CD4-positive, CD25-positive, alpha-beta regulatory T cell (primary cell): Measurements from ENCODE around the gene DGKQ. TPM values are rescaled to one million over a fixed set of nuclear protein-coding genes. Genes with fewer than 3 reads are reported as not detected.

Experiments
- ATAC-seq, 2 donors: fragments of 150-1000 bp; cut with Tn5 transposase; one replicate each; pipeline ENCODE4 v1.10.0; 2021; ENCODE audit warnings: low read depth in 2 of 2, moderate number of reproducible peaks in 2 of 2, moderate library complexity in 1 of 2
- DNase-seq, 3 donors: peaks; one replicate each; pipeline versions ENCODE4 v3.0.0 to v3.0.0-alpha.2; 2012 to 2022; ENCODE audit warnings: mixed read lengths in 1 of 3
- H3K27ac ChIP-seq: one replicate; pipeline ENCODE4 v1.7.0; 2013; ENCODE audit warnings: mild to moderate bottlenecking, low read length; ENCODE audit not compliant: insufficient read depth, poor library complexity, severe bottlenecking
- H3K27me3 ChIP-seq: one replicate; pipeline ENCODE4 v1.7.0; 2013; ENCODE audit warnings: low read length; ENCODE audit not compliant: control insufficient read depth, insufficient read depth
- H3K36me3 ChIP-seq: one replicate; pipeline ENCODE4 v1.7.0; 2013; ENCODE audit warnings: mild to moderate bottlenecking, low read length, moderate library complexity; ENCODE audit not compliant: control insufficient read depth, insufficient read depth
- H3K4me1 ChIP-seq: 2 replicates; pipeline ENCODE4 v1.7.0; 2013; ENCODE audit warnings: mild to moderate bottlenecking, low read length; ENCODE audit not compliant: insufficient read depth, control insufficient read depth, poor library complexity, severe bottlenecking
- H3K4me3 ChIP-seq: one replicate; pipeline ENCODE4 v1.7.0; 2013; ENCODE audit warnings: low read depth, mild to moderate bottlenecking, low read length, moderate library complexity
- H3K9me3 ChIP-seq, 2 experiments: 1 replicate in 1 of 2; 2 replicates in 1 of 2; pipeline ENCODE4 v1.7.0; 2013; ENCODE audit warnings: low read length in 2 of 2, mild to moderate bottlenecking in 1 of 2, moderate library complexity in 1 of 2; ENCODE audit not compliant: control insufficient read depth in 2 of 2
- H3K27ac Mint-ChIP-seq, 3 donors: one replicate each; pipeline ENCODE4 v1.8.0; 2020 to 2022; ENCODE audit warnings: mild to moderate bottlenecking in 3 of 3, mixed read lengths in 3 of 3, moderate library complexity in 2 of 3
- H3K27me3 Mint-ChIP-seq: one replicate; pipeline ENCODE4 v1.8.0; 2022; ENCODE audit warnings: mild to moderate bottlenecking, mixed read lengths
- H3K36me3 Mint-ChIP-seq: one replicate; pipeline ENCODE4 v1.8.0; 2020; ENCODE audit warnings: mixed read lengths
- H3K4me1 Mint-ChIP-seq, 4 donors: one replicate each; pipeline ENCODE4 v1.8.0; 2020 to 2022; ENCODE audit warnings: mixed read lengths in 4 of 4, mild to moderate bottlenecking in 1 of 4
- H3K4me3 Mint-ChIP-seq, 4 donors: one replicate each; pipeline ENCODE4 v1.8.0; 2020 to 2022; ENCODE audit warnings: mild to moderate bottlenecking in 4 of 4, mixed read lengths in 4 of 4, moderate library complexity in 3 of 4
- H3K9me3 Mint-ChIP-seq, 7 donors: one replicate each; pipeline ENCODE4 v1.8.0; 2020 to 2022; ENCODE audit warnings: mixed read lengths in 7 of 7, mild to moderate bottlenecking in 3 of 7, moderate library complexity in 2 of 7
- polyA plus RNA-seq, 4 donors: library from polyadenylated mRNA; unstranded; fragments of 300-500 nt; fragmentation: Illumina TruSeq; gene quantifications; one replicate each; pipeline ENCODE4 v1.2.3, GENCODE V29; 2021
- total RNA-seq: library from RNA; stranded (reverse); gene quantifications from one replicate; pipeline ENCODE4 v1.2.3, GENCODE V29; 2022

The DGKQ gene
- total and polyA plus RNA-seq, 5 donors from 2014 or later = 2.4 to 22.5 (median 3.6) TPM

DNA sequence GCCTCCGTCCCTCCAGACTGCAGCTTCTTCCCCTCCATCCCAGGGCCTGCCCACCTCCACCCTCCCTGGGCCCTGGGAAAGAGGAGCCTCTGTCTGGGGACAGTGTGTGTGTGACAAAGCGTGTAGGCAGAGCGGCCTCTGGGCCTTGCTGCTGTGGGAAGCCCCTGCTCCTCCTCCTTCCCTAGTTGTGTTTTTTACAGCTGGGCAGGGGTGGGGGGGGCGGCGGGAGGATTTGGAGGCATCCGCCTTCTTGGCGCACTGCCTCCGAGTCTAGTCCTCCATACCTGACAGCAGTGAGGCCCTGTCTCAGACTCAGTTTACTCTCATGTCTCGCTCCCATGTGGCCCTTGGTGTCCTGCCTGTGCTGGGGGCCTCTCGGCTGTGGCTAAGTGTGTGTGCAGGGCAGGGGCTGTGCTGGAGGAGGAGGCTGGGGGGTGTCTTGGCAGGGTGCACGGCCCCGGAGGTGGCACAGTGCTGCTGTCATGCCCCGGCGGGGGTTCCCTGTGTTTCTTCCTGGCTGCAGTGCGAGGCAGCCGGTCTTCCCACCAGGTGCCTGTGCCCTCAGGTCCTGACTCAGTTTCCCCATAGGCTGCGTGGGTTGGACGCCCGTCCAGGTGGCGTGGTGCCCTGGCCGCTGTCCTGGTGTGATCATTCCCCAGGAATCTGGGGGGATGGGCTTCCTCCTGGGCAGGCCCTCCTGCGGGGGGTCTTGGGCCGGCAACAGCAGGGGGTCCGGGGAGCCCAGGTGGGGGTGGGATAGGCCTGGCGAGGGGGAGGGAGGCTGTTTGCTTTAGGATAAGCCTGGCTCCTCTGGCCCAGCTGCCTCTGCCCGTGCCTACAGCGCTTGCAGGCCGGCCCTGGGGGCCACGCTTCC lies 45.0 kb upstream of the DGKQ start:
- Histone ChIP-seq H3K36me3 (no peaks in the 10 kb centered on the region), H3K4me1 (peaks cover 3% of the 10 kb centered on the region), H3K27me3 (no peaks in the 10 kb centered on the region), H3K4me3 (no peak overlapping the region), H3K27ac (no peak overlapping the region), H3K9me3 (no peaks in the 10 kb centered on the region)
- Mint-ChIP-seq H3K27ac (no peak overlapping the region), H3K36me3 (no peaks in the 10 kb centered on the region), H3K9me3 (no peaks in the 10 kb centered on the region), H3K27me3 (no peaks in the 10 kb centered on the region), H3K4me3 (no peak overlapping the region), H3K4me1 (peaks cover 0 to 6% (median 3%) of the 10 kb centered on the region in 4 donors)
- no peak for DNase-seq
- ATAC-seq = no peak

DNA sequence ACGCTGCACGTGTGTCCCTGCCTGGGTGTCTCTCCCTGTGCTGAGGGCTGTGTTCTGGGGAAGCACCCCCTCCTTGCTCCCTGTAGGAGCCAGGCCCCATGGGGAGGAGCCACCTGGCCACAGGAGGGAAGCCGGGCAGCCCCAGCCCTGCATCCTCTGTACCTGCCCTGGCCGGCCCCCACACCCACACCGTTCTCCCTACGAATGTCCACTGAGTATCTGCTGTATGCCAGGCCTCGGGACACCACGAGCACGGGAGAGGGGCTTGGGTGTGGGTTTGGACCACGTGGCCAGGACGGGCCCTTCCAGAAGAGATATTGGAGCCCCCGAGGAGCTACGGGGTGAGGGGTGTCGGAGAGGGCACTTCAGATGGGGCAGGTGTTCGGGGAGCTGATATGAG lies 44.3 kb upstream of the DGKQ start:
- no peaks in the 10 kb centered on the region for H3K27me3 Mint-ChIP-seq

DNA sequence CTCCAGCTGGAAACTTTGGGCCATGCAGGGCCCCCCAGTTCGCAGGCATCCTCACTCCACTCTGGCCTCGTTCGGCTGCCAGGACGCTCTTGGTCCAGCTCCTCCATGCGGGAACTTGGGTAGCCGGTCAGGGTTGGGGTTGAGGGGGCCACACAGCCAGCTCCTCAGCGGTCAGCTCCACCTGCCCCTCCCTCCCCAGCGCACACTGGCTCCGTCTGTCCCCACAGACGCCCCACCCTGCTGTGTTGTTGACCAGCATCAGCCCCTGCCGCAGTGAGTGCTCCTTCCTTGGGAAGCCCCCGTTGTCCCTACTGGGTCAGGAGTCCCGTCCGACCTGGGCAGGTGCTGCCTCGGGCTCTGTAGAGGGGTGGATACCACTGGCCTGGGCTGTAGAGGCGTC lies 43.8 kb upstream of the DGKQ start:
- no peaks in the 10 kb centered on the region for H3K9me3 ChIP-seq
- Mint-ChIP-seq H3K27me3 (no peaks in the 10 kb centered on the region), H3K36me3 (no peaks in the 10 kb centered on the region), H3K9me3 (no peaks in the 10 kb centered on the region), H3K27ac (no peak overlapping the region), H3K4me1 (peaks cover 0 to 6% (median 3%) of the 10 kb centered on the region in 4 donors), H3K4me3 (no peak overlapping the region)
- H3K27me3 ChIP-seq = no peaks in the 10 kb centered on the region
- H3K4me1 ChIP-seq = peaks cover 10% of the 10 kb centered on the region
- H3K36me3 ChIP-seq = no peaks in the 10 kb centered on the region
- H3K4me3 ChIP-seq = no peak overlapping the region
- DNase-seq (no peak), ATAC-seq (no peak)
- H3K27ac ChIP-seq = no peak overlapping the region

More for the DNA sequence above, 44.3 kb upstream of the DGKQ start:
- Histone ChIP-seq H3K4me3 (no peak overlapping the region), H3K27ac (no peak overlapping the region), H3K9me3 (no peaks in the 10 kb centered on the region), H3K36me3 (no peaks in the 10 kb centered on the region), H3K4me1 (peaks cover 5% of the 10 kb centered on the region), H3K27me3 (no peaks in the 10 kb centered on the region)
- ATAC-seq (no peak), DNase-seq (no peak)
- Mint-ChIP-seq H3K4me3 (no peak overlapping the region), H3K4me1 (peaks cover 0 to 6% (median 3%) of the 10 kb centered on the region in 4 donors), H3K36me3 (no peaks in the 10 kb centered on the region), H3K27ac (no peak overlapping the region), H3K9me3 (no peaks in the 10 kb centered on the region)

DNA sequence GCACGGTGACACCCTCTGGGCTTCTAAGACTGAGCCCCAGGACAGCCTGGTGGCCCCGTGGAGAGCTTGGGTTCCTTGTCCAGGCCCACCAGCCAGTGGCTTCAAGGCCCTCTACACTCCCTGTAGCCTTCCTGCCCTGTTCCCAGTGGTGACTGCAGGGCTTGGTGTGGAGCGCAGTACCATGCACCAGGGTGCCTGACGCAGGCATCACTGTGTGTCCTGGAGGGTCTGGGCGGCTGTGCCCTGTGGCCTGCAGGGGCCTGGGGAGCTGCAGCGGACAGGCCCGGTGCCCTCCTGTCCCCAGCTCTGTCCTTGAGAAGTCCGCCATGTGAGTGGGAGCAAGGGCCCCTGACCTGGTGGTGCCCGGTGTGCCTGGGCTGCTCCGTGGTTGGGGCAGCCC lies 42.4 kb upstream of the DGKQ start:
- Histone ChIP-seq H3K27me3 (no peaks in the 10 kb centered on the region), H3K9me3 (no peaks in the 10 kb centered on the region), H3K27ac (no peak overlapping the region), H3K36me3 (no peaks in the 10 kb centered on the region), H3K4me3 (no peak overlapping the region), H3K4me1 (peaks cover 15% of the 10 kb centered on the region)
- Mint-ChIP-seq H3K4me3 (no peak overlapping the region), H3K27ac (no peak overlapping the region), H3K4me1 (peaks cover 0 to 5% (median 2%) of the 10 kb centered on the region in 4 donors), H3K9me3 (no peaks in the 10 kb centered on the region), H3K36me3 (no peaks in the 10 kb centered on the region), H3K27me3 (peaks cover under 1% of the 10 kb centered on the region)
- no peak for DNase-seq
- no peak for ATAC-seq

DNA sequence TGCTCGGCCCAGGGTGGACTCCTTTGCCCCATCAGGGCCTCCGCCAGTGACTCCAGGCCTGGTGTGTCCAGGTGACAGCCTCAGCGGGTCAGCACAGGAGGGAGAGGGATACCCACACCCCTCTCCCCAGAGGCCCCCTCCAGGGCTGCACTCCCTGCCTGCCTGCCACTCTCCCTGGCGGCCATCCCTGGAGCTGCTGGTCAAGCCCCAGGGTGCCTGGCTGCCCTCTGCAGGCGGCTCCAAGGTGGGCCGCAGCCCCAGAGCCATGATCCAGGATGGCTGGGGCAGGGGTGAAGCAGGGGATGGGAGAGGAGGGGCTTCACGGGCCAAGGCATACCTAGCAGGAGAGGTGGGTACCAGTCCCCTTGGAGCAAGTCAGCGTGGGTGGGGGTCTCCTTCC lies 41.8 kb upstream of the DGKQ start:
- Histone ChIP-seq H3K4me3 (no peak overlapping the region), H3K27ac (no peak overlapping the region), H3K9me3 (no peaks in the 10 kb centered on the region), H3K27me3 (no peaks in the 10 kb centered on the region), H3K4me1 (peaks cover 17% of the 10 kb centered on the region), H3K36me3 (no peaks in the 10 kb centered on the region)
- Mint-ChIP-seq H3K9me3 (no peaks in the 10 kb centered on the region), H3K4me3 (no peak overlapping the region), H3K27ac (no peak overlapping the region), H3K36me3 (no peaks in the 10 kb centered on the region), H3K4me1 (peaks cover 0 to 9% (median 3%) of the 10 kb centered on the region in 4 donors), H3K27me3 (peaks cover 5% of the 10 kb centered on the region)
- no peak for ATAC-seq
- no peak for DNase-seq

DNA sequence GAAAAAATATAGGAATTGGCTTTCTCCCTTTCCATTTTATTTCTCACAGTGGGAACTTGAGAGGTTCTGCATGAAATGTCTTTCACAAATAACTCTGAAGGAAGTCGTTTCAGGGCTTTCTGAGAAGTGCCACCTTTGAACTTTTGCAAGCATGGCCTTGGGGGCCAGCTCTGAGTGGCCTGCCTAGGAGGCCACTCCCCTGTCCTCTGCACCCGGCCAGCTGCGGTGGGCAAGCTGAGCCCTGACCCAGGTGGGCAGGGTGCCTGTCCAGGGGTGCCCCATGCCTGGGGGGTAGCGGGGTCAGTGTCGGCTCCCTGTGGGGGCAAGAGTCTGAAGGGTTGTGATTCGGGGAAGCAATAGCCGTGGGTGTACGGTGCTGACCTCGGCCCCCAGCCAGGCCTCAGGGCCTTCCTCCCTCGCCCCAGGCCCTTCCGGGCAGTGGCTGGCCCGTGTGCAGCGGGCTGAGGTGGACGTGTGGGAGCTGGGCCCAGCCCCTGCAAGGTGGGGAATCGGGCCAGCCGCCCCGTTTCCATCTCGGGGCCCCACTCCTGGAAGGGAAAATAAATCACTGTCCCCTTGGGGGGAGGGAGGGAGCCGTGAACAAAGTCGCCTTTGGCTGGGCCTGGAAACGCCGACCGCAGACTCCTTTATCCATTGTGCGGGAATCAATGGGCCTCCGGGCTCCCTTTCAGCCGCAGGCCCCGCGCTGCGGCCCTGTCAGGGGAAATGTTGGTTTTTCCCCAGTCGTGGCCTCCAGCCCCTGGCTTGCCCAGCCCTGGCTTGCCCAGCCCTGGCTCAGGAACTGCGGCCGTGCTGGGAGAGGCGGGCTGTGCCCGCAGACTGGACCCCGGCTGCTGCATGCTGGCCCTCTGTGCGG lies 41.2 kb upstream of the DGKQ start:
- no peak for ATAC-seq
- no peaks in the 10 kb centered on the region for H3K9me3 ChIP-seq
- H3K4me1 ChIP-seq = peaks cover 21% of the 10 kb centered on the region
- no peaks in the 10 kb centered on the region for H3K36me3 Mint-ChIP-seq
- no peaks in the 10 kb centered on the region for H3K36me3 ChIP-seq
- no peak overlapping the region for H3K27ac ChIP-seq
- no peak overlapping the region for H3K27ac Mint-ChIP-seq
- no peak for DNase-seq
- no peaks in the 10 kb centered on the region for H3K27me3 ChIP-seq
- peak overlapping the region in 3 of 4 donors; percentile 43 to 83 (median 62) for H3K4me3 Mint-ChIP-seq
- no peak overlapping the region for H3K4me3 ChIP-seq
- peaks cover 0 to 9% (median 3%) of the 10 kb centered on the region in 4 donors for H3K4me1 Mint-ChIP-seq
- H3K27me3 Mint-ChIP-seq = peaks cover 5% of the 10 kb centered on the region
- no peaks in the 10 kb centered on the region for H3K9me3 Mint-ChIP-seq

DNA sequence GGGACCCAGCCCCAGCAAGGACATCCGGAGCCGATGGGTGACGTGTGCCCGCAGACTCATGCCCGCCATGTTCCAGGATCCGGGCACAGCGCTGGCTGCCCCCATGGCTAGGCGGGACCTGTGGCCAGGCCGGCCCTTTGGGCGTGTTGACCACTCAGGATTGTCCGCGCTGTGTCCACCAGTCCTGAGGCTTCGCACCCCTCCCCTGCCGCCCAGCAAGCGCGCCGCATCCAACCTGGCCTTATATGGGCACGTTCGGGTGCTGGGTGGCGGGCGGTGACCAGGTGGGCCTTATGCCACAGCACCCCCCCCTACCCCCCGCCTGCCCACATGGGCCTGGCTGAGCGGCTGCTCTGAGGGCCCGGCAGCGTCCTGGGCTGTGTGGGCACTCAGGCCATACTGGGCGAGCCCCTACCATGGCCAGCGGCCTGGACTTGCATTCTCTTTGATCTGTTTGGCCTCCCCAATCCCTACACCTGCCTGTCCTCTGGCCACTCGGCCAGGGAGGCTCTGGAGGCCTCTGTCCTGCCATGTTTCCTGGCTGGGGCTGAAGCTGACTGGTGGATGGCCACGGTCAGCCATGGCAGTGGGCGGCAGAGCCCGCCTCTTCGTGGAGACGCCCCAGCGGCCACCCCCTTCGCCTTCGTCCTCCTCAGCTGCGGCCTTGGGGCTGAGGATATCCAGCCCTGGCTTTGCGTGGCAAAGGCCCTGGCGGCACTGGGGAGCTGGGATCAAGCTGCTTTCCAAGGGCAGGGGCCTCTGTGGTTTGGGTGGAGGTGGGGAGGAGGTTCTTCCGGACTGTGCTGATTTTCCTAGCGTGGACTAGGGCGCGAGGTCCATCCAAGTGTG lies 40.1 kb upstream of the DGKQ start:
- Mint-ChIP-seq H3K36me3 (no peaks in the 10 kb centered on the region), H3K4me3 (peak overlapping the region; percentile 43 to 83 (median 65)), H3K27ac (no peak overlapping the region), H3K9me3 (no peaks in the 10 kb centered on the region), H3K4me1 (peaks cover 0 to 15% (median 4%) of the 10 kb centered on the region in 4 donors), H3K27me3 (peaks cover 5% of the 10 kb centered on the region)
- Histone ChIP-seq H3K27ac (no peak overlapping the region), H3K27me3 (peaks cover 2% of the 10 kb centered on the region), H3K4me1 (peaks cover 30% of the 10 kb centered on the region), H3K9me3 (no peaks in the 10 kb centered on the region), H3K36me3 (no peaks in the 10 kb centered on the region), H3K4me3 (no peak overlapping the region)
- DNase-seq (no peak), ATAC-seq (no peak)
